ENCODE data around the gene NTM. TPM values are rescaled to one million over a fixed set of nuclear protein-coding genes. Genes with fewer than 3 reads are reported as not detected.
A peak's percentile ranks its signal among the peaks of the same experiment; 100 is the strongest.

The NTM gene
- total RNA-seq, 2 donors from 2014 or later, result 1.7 to 3.6 TPM

DNA sequence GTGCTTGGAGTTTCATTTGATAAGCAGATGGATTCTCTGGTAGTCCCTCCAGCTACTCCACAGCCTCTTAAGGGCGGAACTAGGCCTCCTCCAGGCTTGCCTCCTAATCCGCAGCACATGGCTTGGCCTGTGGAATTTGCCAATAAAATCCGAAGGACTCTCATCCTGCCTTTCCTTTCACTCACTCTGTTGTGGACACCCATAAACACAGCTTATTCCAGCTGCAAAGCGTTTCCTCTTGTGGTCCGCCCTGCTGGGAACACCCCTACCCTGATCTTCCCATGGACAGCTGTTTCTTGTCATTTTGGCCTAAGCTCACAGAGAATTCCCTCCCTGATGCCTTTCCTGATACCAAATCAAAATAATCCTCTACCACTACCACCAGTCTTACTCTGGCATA is 546.2 kb downstream of the NTM start:
- H3K4me3 ChIP-seq (ENCODE audit: low read length), result no peak overlapping the region
- DNase-seq, result no peak
- WGBS, 2 experiments (ENCODE audit: insufficient coverage in 1 of 2, insufficient read length in 1 of 2), result 91% methylated on average over 5 of the region's 5 CpGs
- H3K9ac ChIP-seq (ENCODE audit: extremely low read depth, low read length, poor library complexity, severe bottlenecking), result no peak overlapping the region
- no peaks in the 10 kb centered on the region for H3K36me3 ChIP-seq (ENCODE audit: control insufficient read depth, insufficient read depth, low read length)
- Mint-ChIP-seq H3K9me3 (no peaks in the 10 kb centered on the region), H3K36me3 (ENCODE audit: low read depth) (no peaks in the 10 kb centered on the region), H3K4me3 (no peak overlapping the region), H3K4me1 (no peaks in the 10 kb centered on the region), H3K27ac (no peak overlapping the region), H3K27me3 (ENCODE audit: insufficient read depth) (peaks cover 17% of the 10 kb centered on the region)
- no peaks in the 10 kb centered on the region for H3K9me3 ChIP-seq (ENCODE audit: control insufficient read depth, low read length)
- H3K4me1 ChIP-seq (ENCODE audit: control insufficient read depth, insufficient read depth, low read length), result no peaks in the 10 kb centered on the region
- peaks cover 11% of the 10 kb centered on the region for H3K27me3 ChIP-seq (ENCODE audit: control insufficient read depth, insufficient read depth, low read length, poor library complexity, severe bottlenecking)
- no peak for TF ChIP-seq CTCF (conservative IDR thresholded peaks at IDR 0.05)
- no peak overlapping the region for H3K27ac ChIP-seq (ENCODE audit: low read depth, low read length)

DNA sequence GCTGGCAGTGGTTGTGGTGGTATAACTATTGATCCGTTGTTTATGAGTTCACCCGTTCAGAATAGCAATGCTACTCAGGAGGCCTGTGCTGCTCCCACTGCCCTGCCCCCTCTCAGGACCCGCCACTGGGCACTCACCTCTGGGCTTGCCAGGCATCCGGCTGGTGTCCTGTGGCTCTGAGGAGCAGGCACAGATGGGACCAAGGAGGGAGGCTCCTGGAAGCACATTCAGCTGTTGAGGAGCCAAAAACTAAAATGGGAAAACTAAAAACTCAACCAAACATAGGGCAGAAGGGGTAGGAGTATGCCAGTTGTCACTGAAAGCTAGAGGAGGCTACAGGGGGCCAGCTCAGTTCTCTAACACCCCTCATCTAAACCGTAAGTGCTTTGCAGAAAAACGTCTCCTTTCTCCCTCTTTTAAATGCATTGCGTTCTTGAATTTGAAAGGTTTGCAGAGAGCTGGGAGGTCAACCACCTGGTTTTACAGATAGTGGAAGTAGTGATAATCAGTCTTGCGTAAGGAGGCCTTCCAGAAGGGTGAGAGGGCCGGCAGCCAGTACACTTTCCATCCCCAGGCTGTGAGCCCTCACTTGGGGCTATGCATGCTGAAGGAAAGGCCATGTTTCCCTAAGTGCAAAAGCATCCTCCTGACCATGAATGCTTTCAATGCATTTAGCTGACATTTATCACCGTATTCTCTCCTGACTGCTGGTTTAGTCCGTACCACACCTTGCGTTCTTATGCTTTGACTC is 547.4 kb downstream of the NTM start:
- 72 to 95% methylated on average over 4 to 12 of the region's 12 CpGs for WGBS, 2 experiments (ENCODE audit: insufficient coverage in 1 of 2, insufficient read length in 1 of 2)
- no peak overlapping the region for H3K4me3 ChIP-seq (ENCODE audit: low read length)
- no peak for DNase-seq
- Mint-ChIP-seq H3K27me3 (ENCODE audit: insufficient read depth) (peaks cover 5% of the 10 kb centered on the region), H3K36me3 (ENCODE audit: low read depth) (no peaks in the 10 kb centered on the region), H3K9me3 (no peaks in the 10 kb centered on the region), H3K4me1 (no peaks in the 10 kb centered on the region), H3K27ac (no peak overlapping the region), H3K4me3 (no peak overlapping the region)
- no peaks in the 10 kb centered on the region for H3K9me3 ChIP-seq (ENCODE audit: control insufficient read depth, low read length)
- H3K27ac ChIP-seq (ENCODE audit: low read depth, low read length), result no peak overlapping the region
- TF ChIP-seq CTCF (conservative IDR thresholded peaks at IDR 0.05), result no peak
- no peaks in the 10 kb centered on the region for H3K4me1 ChIP-seq (ENCODE audit: control insufficient read depth, insufficient read depth, low read length)
- H3K27me3 ChIP-seq (ENCODE audit: control insufficient read depth, insufficient read depth, low read length, poor library complexity, severe bottlenecking), result peaks cover under 1% of the 10 kb centered on the region
- no peaks in the 10 kb centered on the region for H3K36me3 ChIP-seq (ENCODE audit: control insufficient read depth, insufficient read depth, low read length)
- H3K9ac ChIP-seq (ENCODE audit: extremely low read depth, low read length, poor library complexity, severe bottlenecking), result no peak overlapping the region

- Mint-ChIP-seq H3K4me3 (no peak overlapping the region), H3K36me3 (ENCODE audit: low read depth) (no peaks in the 10 kb centered on the region), H3K9me3 (no peaks in the 10 kb centered on the region), H3K27ac (no peak overlapping the region), H3K27me3 (ENCODE audit: insufficient read depth) (peaks cover 1% of the 10 kb centered on the region), H3K4me1 (no peaks in the 10 kb centered on the region)
- Histone ChIP-seq H3K4me3 (ENCODE audit: low read length) (no peak overlapping the region), H3K4me1 (ENCODE audit: control insufficient read depth, insufficient read depth, low read length) (no peaks in the 10 kb centered on the region), H3K27ac (ENCODE audit: low read depth, low read length) (no peak overlapping the region), H3K27me3 (ENCODE audit: control insufficient read depth, insufficient read depth, low read length, poor library complexity, severe bottlenecking) (no peaks in the 10 kb centered on the region), H3K9me3 (ENCODE audit: control insufficient read depth, low read length) (no peaks in the 10 kb centered on the region), H3K9ac (ENCODE audit: extremely low read depth, low read length, poor library complexity, severe bottlenecking) (no peak overlapping the region), H3K36me3 (ENCODE audit: control insufficient read depth, insufficient read depth, low read length) (no peaks in the 10 kb centered on the region)
- TF ChIP-seq CTCF (conservative IDR thresholded peaks at IDR 0.05), result peak; percentile 52
- no peak for DNase-seq
- WGBS, 2 experiments (ENCODE audit: insufficient coverage in 1 of 2, insufficient read length in 1 of 2), result 73 to 84% methylated on average over 3 to 4 of the region's 4 CpGs
Measured at GRCh38 chr11:131918663-131919062, 548.2 kb downstream of the NTM start.
